ENCODE data around the gene RPP25L. TPM values are rescaled to one million over a fixed set of nuclear protein-coding genes. Genes with fewer than 3 reads are reported as not detected.

RPP25L gene
- total RNA-seq, 1 donor from 2014 or later: 24.5 TPM

DNA sequence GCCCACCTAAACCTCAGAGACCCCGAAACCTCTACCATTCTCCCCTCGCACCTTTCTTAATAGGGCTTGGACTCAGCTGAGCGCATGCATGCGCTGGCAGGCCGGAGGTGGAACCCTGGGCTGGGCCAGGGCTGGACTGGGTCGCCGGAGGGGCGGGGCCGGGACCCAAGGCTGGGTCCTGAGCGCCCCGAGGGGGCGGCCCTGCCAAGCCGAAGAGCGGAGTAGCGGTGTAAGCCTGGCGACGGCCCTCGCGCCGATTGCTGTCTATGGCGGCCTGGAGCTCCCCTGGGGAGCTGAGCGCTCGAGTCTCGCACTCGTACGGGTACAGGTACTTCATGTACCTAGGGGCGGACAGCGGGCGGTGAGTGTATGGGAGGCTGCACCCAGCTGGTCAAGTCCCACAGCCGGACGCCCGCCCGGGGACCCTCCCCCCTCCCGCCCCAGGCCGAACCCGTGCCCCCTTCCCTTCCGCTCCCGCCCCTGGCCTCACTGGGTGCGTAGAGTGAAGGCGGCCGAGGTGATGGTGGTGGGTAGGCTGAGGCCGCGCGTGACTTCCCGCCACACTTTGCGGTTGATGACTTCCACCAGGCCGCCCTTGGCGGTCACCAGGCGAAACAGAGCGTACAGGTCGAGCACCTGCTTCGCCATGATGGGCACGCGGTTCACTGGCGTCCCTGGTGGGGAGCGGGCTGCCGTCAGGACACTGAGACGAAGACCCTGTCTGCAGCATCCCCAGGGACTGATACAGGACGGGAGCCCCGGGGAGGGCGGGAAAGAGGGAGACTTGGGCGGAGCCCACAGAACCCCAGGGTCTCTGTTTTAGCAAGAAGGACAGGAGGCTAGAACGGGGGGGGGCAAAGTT lies 11.7 kb upstream of the RPP25L start:
- no peak for DNase-seq (ENCODE audit: low spot score in 2 of 2, unreplicated experiment in 2 of 2)
- TF ChIP-seq, protein P1, sequence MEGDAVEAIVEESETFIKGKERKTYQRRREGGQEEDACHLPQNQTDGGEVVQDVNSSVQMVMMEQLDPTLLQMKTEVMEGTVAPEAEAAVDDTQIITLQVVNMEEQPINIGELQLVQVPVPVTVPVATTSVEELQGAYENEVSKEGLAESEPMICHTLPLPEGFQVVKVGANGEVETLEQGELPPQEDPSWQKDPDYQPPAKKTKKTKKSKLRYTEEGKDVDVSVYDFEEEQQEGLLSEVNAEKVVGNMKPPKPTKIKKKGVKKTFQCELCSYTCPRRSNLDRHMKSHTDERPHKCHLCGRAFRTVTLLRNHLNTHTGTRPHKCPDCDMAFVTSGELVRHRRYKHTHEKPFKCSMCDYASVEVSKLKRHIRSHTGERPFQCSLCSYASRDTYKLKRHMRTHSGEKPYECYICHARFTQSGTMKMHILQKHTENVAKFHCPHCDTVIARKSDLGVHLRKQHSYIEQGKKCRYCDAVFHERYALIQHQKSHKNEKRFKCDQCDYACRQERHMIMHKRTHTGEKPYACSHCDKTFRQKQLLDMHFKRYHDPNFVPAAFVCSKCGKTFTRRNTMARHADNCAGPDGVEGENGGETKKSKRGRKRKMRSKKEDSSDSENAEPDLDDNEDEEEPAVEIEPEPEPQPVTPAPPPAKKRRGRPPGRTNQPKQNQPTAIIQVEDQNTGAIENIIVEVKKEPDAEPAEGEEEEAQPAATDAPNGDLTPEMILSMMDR (IDR thresholded peaks at IDR 0.05; ENCODE audit: unreplicated experiment): no peak
- no peaks in the 10 kb centered on the region for H3K36me3 Mint-ChIP-seq
- H3K27me3 Mint-ChIP-seq (ENCODE audit: low read depth): peaks cover 68% of the 10 kb centered on the region
- H3K4me3 Mint-ChIP-seq: no peak overlapping the region
- H3K27ac Mint-ChIP-seq: no peak overlapping the region
- H3K9me3 Mint-ChIP-seq: no peaks in the 10 kb centered on the region
- peaks cover 20% of the 10 kb centered on the region for H3K4me1 Mint-ChIP-seq

GRCh38 chr9:34620061-34620994 lies 8.4 kb upstream of the RPP25L start, which contains the start of gene DCTN3:
Gene DCTN3, minus strand, starts transcription at chr9:34620495. Its CDS starts 31 bp downstream, at chr9:34620464.
- Mint-ChIP-seq H3K4me3 (peak within 1 kb of the TSS; percentile 89), H3K36me3 (peaks cover 8% of the 10 kb centered on the region), H3K9me3 (no peaks in the 10 kb centered on the region), H3K27ac (peak within 1 kb of the TSS; percentile 78), H3K27me3 (ENCODE audit: low read depth) (peaks cover 35% of the 10 kb centered on the region), H3K4me1 (peaks cover 14% of the 10 kb centered on the region)
- DNase-seq (ENCODE audit: low spot score in 2 of 2, unreplicated experiment in 2 of 2): peak; percentile 76 to 82
- TF ChIP-seq, protein P1 (IDR thresholded peaks at IDR 0.05; ENCODE audit: unreplicated experiment): no peak

GRCh38 chr9:34615132-34615531 lies 3.2 kb upstream of the RPP25L start:
- DNase-seq (ENCODE audit: low spot score in 2 of 2, unreplicated experiment in 2 of 2): no peak
- TF ChIP-seq, protein P1 (IDR thresholded peaks at IDR 0.05; ENCODE audit: unreplicated experiment): no peak
- Mint-ChIP-seq H3K36me3 (peaks cover 11% of the 10 kb centered on the region), H3K4me3 (no peak overlapping the region), H3K27me3 (ENCODE audit: low read depth) (no peaks in the 10 kb centered on the region), H3K27ac (no peak overlapping the region), H3K9me3 (no peaks in the 10 kb centered on the region), H3K4me1 (peaks cover 35% of the 10 kb centered on the region)

DNA sequence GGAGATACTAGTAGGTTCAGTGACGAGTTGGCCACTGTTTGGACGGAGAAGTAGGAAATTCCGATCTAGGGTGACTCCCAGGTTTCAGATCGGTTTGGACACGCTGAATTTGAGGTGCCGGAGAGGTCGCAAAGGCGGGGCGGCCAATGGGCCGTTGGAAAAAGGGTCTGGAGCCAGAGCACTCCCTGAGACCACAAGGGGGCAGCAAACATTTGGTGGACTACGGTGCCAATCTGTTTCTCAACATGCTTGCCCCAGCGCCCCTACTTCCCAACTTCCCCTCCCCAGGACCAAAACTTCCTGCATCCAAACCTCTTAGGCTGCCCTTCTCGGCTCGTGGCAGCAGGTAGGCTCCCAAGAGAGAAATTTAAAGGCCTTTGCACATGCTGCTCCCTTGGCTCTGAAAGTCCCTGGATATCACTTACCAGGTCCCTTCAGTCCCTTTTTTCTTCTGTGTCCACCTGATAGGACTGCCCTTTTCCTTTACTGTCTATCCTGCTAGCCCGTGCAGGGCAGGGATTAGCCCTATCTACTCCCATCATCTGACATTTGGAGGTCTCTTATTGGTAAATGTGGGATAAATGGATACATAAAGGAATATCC lies 992 bp upstream of the RPP25L start:
- peaks cover 11% of the 10 kb centered on the region for H3K36me3 Mint-ChIP-seq
- H3K27me3 Mint-ChIP-seq (ENCODE audit: low read depth): no peaks in the 10 kb centered on the region
- TF ChIP-seq, protein P1 (IDR thresholded peaks at IDR 0.05; ENCODE audit: unreplicated experiment): peak; percentile 76
- H3K4me1 Mint-ChIP-seq: peaks cover 25% of the 10 kb centered on the region
- no peaks in the 10 kb centered on the region for H3K9me3 Mint-ChIP-seq
- peak overlapping the region; percentile 90 for H3K27ac Mint-ChIP-seq
- peak overlapping the region; percentile 75 for H3K4me3 Mint-ChIP-seq
- peak in 1 of 2 experiments; percentile 75 for DNase-seq (ENCODE audit: low spot score in 2 of 2, unreplicated experiment in 2 of 2)

- no peak for DNase-seq (ENCODE audit: low spot score in 2 of 2, unreplicated experiment in 2 of 2)
- peaks cover 25% of the 10 kb centered on the region for H3K4me1 Mint-ChIP-seq
- peaks cover 6% of the 10 kb centered on the region for H3K36me3 Mint-ChIP-seq
- peak overlapping the region; percentile 95 for H3K27ac Mint-ChIP-seq
- no peaks in the 10 kb centered on the region for H3K9me3 Mint-ChIP-seq
- H3K27me3 Mint-ChIP-seq (ENCODE audit: low read depth): no peaks in the 10 kb centered on the region
- peak overlapping the region; percentile 75 for H3K4me3 Mint-ChIP-seq
- TF ChIP-seq, protein P1 (IDR thresholded peaks at IDR 0.05; ENCODE audit: unreplicated experiment): no peak
Observed at GRCh38 chr9:34611251-34611810, 566 bp downstream of the RPP25L start.

All from mesothelial cell of epicardium (in vitro differentiated cells).